DOHH2 (cell line): Measurements from ENCODE around the gene GABPA.

Source experiments
- CTCF ChIP-seq: fragments of 200-600 bp; sonication (generic); IDR thresholded peaks from one replicate; pipeline ENCODE4 v1.5.1; 2014; ENCODE audit warnings: antibody characterized with exemption, mild to moderate bottlenecking, low read depth, low read length; ENCODE audit not compliant: poor library complexity, severe bottlenecking
- EZH2phosphoT487 ChIP-seq: fragments of 200-600 bp; sonication (generic); IDR thresholded peaks from 2 replicates; pipeline ENCODE4 v1.6.1; 2017; ENCODE audit warnings: borderline replicate concordance, mild to moderate bottlenecking, antibody characterized with exemption, low read length, moderate library complexity, mixed read lengths

DNA sequence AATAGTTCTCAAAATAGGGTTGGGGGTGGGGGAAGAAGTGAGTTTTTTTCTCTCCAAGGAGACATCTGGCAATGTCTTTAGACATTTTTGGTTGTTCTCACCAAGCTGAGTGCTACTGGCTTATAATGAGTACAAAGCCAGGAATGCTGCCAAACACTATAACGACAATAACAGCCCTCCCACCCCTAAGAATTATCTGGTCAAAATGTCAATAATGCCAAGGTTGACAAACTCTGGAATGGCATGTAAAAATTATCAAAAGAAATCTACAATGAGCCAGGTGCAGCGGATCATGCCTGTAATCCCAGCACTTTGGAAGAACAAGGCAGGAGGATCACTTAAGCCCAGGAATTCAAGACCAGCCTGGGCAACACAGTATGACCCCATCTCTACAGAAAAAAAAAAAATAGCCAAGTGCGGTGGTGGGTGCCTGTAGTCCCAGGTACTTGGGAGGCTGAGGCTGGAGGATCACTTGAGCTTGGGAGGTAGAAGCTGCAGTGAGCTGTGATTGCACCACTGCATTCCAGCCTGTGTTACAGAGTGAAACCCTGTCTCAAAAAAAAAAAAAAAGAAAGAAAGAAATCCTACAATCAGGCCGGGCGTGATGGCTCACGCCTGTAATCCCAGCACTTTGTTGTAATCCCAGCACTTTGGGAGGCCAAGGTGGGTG lies 2.5 kb upstream of the GABPA start:
- TF ChIP-seq CTCF = no peak
- no peak for TF ChIP-seq EZH2phosphoT487
